Psoas muscle (tissue), 8 donors: ENCODE data around the gene CTIF. TPM values are rescaled to one million over a fixed set of nuclear protein-coding genes. Genes with fewer than 3 reads are reported as not detected.
"Not testable (repeated sequence)": the region's sequence is repeated elsewhere in the genome, so short reads cannot be mapped to it uniquely, and the experiment has no call there.

ENCODE experiments used
- ATAC-seq, 4 donors: fragments of 200-7000 bp; cut with Tn5 transposase; one replicate each; pipeline ENCODE4 v1.9.1; 2020; ENCODE audit warnings: moderate library complexity in 3 of 4, mild to moderate bottlenecking in 2 of 4
- DNase-seq, 2 donors: peaks; one replicate each; pipeline ENCODE4 v3.0.0-alpha.2; 2020
- H3K27ac ChIP-seq: fragments of 200-600 bp; one replicate; pipeline ENCODE4 v1.8.0; 2022
- H3K27me3 ChIP-seq, 3 donors: fragments of 200-600 bp in 1 of 3; one replicate each; pipeline versions ENCODE4 v1.6.1 to v1.8.0; 2013 to 2022; ENCODE audit warnings: low read length in 2 of 3, mild to moderate bottlenecking in 2 of 3, moderate library complexity in 1 of 3; ENCODE audit not compliant: insufficient read depth in 3 of 3
- H3K36me3 ChIP-seq, 2 donors: fragments of 200-600 bp in 1 of 2; one replicate each; pipeline versions ENCODE4 v1.6.1 to v1.8.0; 2013 to 2022; ENCODE audit warnings: low read depth in 1 of 2, mild to moderate bottlenecking in 1 of 2, moderate library complexity in 1 of 2; ENCODE audit not compliant: insufficient read depth in 1 of 2
- H3K4me1 ChIP-seq: fragments of 200-600 bp; one replicate; pipeline ENCODE4 v1.8.0; 2022
- H3K4me3 ChIP-seq: fragments of 200-600 bp; one replicate; pipeline ENCODE4 v1.8.0; 2022; ENCODE audit warnings: mild to moderate bottlenecking
- H3K9me3 ChIP-seq: fragments of 200-600 bp; one replicate; pipeline ENCODE4 v1.8.0; 2022
- CTCF ChIP-seq: fragments of 200-600 bp; IDR thresholded peaks from one replicate; pipeline ENCODE4 v1.8.0; 2022; ENCODE audit warnings: antibody characterized with exemption
- WGBS, 3 donors: extraction: QIAGEN DNeasy Blood & Tissue Kit; methylation state at CpG; one replicate each; pipeline versions ENCODE4 v1.1.6 to v1.1.7; 2013; 5-methylcytosine and 5-hydroxymethylcytosine counted together
- intact Hi-C, 2 donors: fragments of 100-400 bp; cut with DNase I; formaldehyde crosslinking; loops; one replicate each; pipeline versions ENCODE4 v1.11.0 to v1.14.2; 2022
- polyA plus RNA-seq, 3 donors: library from polyadenylated mRNA; stranded (reverse); fragments of 200-250 nt; gene quantifications; one replicate each; pipeline ENCODE4 v1.2.3, GENCODE V29; 2013
- total RNA-seq, 4 donors: library from RNA; stranded (reverse); fragmentation: NEBNext Ultra II Directional in 2 of 4; extraction: Animal tissue kit (Norgen Biotek cat#: 25700) in 2 of 4; gene quantifications; one replicate each; pipeline versions ENCODE4 v1.2.1 to v1.2.4, GENCODE V29; 2021 to 2023
- donor health status: healthy with polysubstance abuse.
- donor health status: DM: no; HTN: no; CAD: no; lungs with moderate emphysema.
- donor health status: Bipolar disorder and iron deficiency.
- donor health status: healthy.
- donor health status: DM: yes; HTN: yes; CAD: no.
- donor health status: DM: no; HTN: no; CAD: no.
- donor health status: DM: no; HTN: no; CAD: no.
- donor health status: DM: yes; HTN: yes; CAD: no.

The CTIF gene
- total and polyA plus RNA-seq, 7 donors, result 11.3 to 40.5 (median 26.9) TPM

- TF ChIP-seq CTCF, result no peak
- ATAC-seq, result peak in 2 of 4 donors; percentile 30 to 40
- DNase-seq, result peak; percentile 27 to 58
- Histone ChIP-seq H3K4me1 (peaks cover 21% of the 10 kb centered on the region), H3K27me3 (no peaks in the 10 kb centered on the region), H3K27ac (no peak overlapping the region), H3K9me3 (no peaks in the 10 kb centered on the region), H3K36me3 (no peaks in the 10 kb centered on the region), H3K4me3 (no peak overlapping the region)
- intact Hi-C loops, result no loop called here
- WGBS, 3 donors, result 81 to 86% (median 83%) methylated on average over 10 of the region's 10 CpGs
These were observed 177.0 kb downstream of the CTIF start for GRCh38 chr18:48715711-48716361.

- H3K4me1 ChIP-seq, result peaks cover 14% of the 10 kb centered on the region
- H3K9me3 ChIP-seq, H3K36me3 ChIP-seq, H3K27ac ChIP-seq, ATAC-seq, DNase-seq, H3K4me3 ChIP-seq, H3K27me3 ChIP-seq, intact Hi-C loops: not testable (repeated sequence)
- WGBS, 3 donors, result 95 to 97% (median 96%) methylated on average over 9 of the region's 9 CpGs
These were observed 178.4 kb downstream of the CTIF start for GRCh38 chr18:48717227-48717626.

GRCh38 chr18:48718251-48718959 lies 179.6 kb downstream of the CTIF start:
- DNase-seq (no peak), ATAC-seq (no peak)
- no peak for TF ChIP-seq CTCF
- H3K27ac ChIP-seq, result no peak overlapping the region
- H3K27me3 ChIP-seq, result no peaks in the 10 kb centered on the region
- no peak overlapping the region for H3K4me3 ChIP-seq
- intact Hi-C loops, result no loop called here
- peaks cover 14% of the 10 kb centered on the region for H3K4me1 ChIP-seq
- H3K36me3 ChIP-seq, result no peaks in the 10 kb centered on the region
- whole genome bisulfite sequencing, 3 donors, result 97 to 99% (median 99%) methylated on average over 10 of the region's 10 CpGs
- no peaks in the 10 kb centered on the region for H3K9me3 ChIP-seq

GRCh38 chr18:48719388-48719787 lies 180.6 kb downstream of the CTIF start:
- ATAC-seq (no peak), DNase-seq (no peak)
- Histone ChIP-seq H3K27ac (no peak overlapping the region), H3K9me3 (no peaks in the 10 kb centered on the region), H3K27me3 (no peaks in the 10 kb centered on the region), H3K36me3 (no peaks in the 10 kb centered on the region), H3K4me3 (no peak overlapping the region), H3K4me1 (peaks cover 14% of the 10 kb centered on the region)
- 88 to 96% (median 95%) methylated on average over 4 of the region's 4 CpGs for whole genome bisulfite sequencing, 3 donors
- no peak for TF ChIP-seq CTCF
- intact Hi-C loops, result no loop called here

- no peaks in the 10 kb centered on the region for H3K27me3 ChIP-seq
- 64 to 77% (median 76%) methylated on average over 12 of the region's 12 CpGs for WGBS, 3 donors
- DNase-seq (peak in 1 of 2 donors; percentile 75), ATAC-seq (peak; percentile 59 to 85 (median 80))
- H3K9me3 ChIP-seq, result no peaks in the 10 kb centered on the region
- H3K36me3 ChIP-seq, result no peaks in the 10 kb centered on the region
- H3K4me3 ChIP-seq, result no peak overlapping the region
- peaks cover 14% of the 10 kb centered on the region for H3K4me1 ChIP-seq
- intact Hi-C loops, result no loop called here
- no peak for TF ChIP-seq CTCF
- no peak overlapping the region for H3K27ac ChIP-seq
These were observed 181.3 kb downstream of the CTIF start for GRCh38 chr18:48719974-48720654.
